NCI-H1930 (cell line): ENCODE data around the gene SEPTIN2.
"Not testable (repeated sequence)": the region's sequence is repeated elsewhere in the genome, so short reads cannot be mapped to it uniquely, and the experiment has no call there.

ENCODE experiments used
- DNase-seq, 2 experiments: peaks; one replicate each; lab custom pipeline; 2025; lab: John Stamatoyannopoulos, UW

Gene SEPTIN2

GRCh38 chr2:241288324-241288888 lies 27.3 kb upstream of the SEPTIN2 start:
- no peak for DNase-seq

DNA sequence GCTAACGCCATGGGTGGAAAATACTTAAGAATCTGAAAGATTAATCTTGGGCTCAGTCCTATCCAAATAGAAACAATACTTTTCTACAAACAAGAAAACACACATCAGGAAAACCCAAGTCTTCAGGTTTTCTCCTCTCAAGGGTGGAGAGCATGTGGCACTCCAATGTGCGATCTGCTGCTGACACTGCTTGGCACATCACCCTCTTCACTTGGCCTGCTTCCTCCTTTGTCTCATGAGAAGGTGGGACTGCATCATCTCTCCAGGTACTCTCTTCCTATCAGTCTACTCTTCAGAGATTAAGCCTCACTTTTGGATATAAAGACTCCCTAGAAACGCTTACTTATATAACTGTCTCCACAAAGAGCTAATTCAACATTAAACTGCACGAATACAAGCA lies 26.7 kb upstream of the SEPTIN2 start:
- DNase-seq, result no peak

- DNase-seq, result no peak
These were observed 26.1 kb upstream of the SEPTIN2 start for GRCh38 chr2:241289597-241289996.

GRCh38 chr2:241291153-241291552 lies 24.6 kb upstream of the SEPTIN2 start:
- no peak for DNase-seq

GRCh38 chr2:241291977-241292376 lies 23.7 kb upstream of the SEPTIN2 start:
- no peak for DNase-seq

GRCh38 chr2:241293378-241293797 lies 22.3 kb upstream of the SEPTIN2 start:
- not testable (repeated sequence) for DNase-seq

- no peak for DNase-seq
These were observed 20.2 kb upstream of the SEPTIN2 start for GRCh38 chr2:241295326-241296095.

DNA sequence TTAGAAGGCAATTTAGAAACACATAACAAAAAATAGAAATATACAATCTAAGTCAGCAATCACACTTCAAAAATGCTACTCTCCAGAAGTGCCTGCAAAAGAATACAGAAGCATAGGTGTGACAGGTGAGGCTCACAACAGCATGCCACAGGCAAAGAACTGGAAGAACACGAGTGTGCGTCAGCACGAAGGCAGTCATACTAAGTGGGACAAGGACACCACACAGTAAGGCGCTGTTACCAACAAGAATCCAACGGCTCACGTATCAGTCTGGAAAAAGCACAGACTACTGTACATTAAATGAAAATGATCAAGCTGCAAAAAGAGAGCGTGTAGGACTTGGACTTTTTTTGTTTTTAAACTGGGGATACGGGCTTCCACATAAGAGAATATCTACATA lies 19.0 kb upstream of the SEPTIN2 start:
- no peak for DNase-seq

- no peak for DNase-seq
These were observed 17.1 kb upstream of the SEPTIN2 start for GRCh38 chr2:241298673-241299072.

DNA sequence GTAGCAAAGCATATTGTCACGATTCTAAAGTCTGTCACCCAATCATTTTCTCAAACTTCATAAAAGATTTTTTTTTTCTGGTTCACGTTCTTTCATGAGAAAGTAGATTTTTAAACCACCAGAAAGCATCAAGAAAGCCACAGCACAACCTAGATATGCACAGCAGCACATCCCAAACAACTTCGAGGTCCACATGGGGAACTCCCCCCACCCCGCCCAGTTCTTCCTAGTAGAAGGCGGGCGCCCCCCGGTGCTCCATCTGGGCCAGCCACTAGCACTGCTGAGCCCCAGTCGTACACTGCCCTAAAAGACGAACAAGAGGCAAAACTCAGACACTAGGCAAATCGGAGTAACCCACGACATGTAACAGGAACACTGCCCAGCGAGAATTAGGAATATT lies 15.7 kb upstream of the SEPTIN2 start:
- no peak for DNase-seq

- no peak for DNase-seq
These were observed 13.6 kb upstream of the SEPTIN2 start for GRCh38 chr2:241302083-241302482.

- DNase-seq, result no peak
These were observed 12.7 kb upstream of the SEPTIN2 start for GRCh38 chr2:241302759-241303651.

DNA sequence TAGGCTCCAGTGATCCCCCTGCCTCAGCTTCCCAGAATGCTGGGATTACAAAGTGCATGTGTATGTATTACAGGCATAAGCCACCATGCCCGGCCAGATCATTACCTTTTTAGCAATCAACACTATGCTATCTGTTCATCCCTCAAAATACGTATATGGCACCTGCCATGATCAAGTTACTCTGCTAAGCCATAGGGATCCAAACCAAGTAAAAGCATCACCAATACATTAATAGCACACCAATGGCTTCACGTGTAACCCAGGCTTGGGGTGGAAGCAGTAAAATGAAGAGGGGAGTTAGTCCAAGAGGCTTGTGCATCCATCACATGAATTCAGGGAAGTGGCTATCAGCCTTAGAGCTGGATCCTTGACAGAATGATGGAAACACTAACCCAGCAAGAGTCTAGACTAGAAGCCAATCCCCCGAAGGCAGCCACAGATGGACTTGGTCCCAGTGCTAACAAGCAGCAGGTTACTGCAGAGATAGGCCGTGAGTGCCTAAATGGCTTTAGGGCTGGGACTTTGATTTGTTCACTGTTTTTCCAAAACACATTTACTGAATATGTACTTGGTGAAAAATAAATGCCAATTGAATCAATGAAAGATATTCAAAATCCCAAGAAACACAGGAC lies 11.6 kb upstream of the SEPTIN2 start:
- DNase-seq, result no peak

DNA sequence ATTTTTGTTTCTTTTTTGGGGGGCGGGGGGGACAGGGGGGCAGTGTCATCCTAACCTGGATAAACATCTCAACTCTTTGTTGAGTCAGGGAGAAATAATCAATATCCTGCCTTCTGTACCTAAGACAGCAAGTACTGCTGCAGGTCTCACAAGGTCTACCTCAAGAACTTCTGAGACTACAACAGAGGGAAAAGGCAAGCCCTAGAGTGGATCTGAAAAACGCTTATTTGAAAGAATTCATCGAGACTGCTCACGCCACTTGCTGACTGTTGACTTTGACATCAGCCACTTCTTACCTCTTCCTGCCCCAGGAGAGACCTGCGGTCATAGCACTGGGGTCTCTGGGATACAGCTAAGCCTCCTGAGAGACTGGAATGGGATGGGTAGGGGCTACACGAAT lies 8.7 kb upstream of the SEPTIN2 start:
- DNase-seq, result no peak

DNA sequence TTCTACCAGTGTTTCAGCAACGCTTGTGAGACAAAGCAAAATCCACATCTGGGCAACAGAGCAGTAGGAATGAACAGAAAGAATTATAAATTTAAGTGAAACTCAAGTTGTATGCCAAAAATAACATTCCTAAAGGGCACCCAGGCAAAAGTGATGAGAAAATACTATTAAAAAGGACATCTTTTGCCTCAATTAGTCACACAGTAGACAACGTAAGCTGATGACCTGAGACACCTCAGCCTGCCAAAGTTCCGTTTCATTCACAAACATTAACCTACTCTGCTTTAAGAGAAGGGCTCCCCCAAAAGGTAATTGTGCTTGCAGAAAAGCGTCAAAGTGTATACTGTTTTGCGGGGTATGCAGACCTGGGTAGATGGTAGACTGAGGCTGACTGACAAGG lies 7.5 kb upstream of the SEPTIN2 start:
- DNase-seq, result no peak

GRCh38 chr2:241308832-241309500 lies 6.8 kb upstream of the SEPTIN2 start:
- no peak for DNase-seq

GRCh38 chr2:241309684-241310117 lies 6.0 kb upstream of the SEPTIN2 start:
- no peak for DNase-seq

DNA sequence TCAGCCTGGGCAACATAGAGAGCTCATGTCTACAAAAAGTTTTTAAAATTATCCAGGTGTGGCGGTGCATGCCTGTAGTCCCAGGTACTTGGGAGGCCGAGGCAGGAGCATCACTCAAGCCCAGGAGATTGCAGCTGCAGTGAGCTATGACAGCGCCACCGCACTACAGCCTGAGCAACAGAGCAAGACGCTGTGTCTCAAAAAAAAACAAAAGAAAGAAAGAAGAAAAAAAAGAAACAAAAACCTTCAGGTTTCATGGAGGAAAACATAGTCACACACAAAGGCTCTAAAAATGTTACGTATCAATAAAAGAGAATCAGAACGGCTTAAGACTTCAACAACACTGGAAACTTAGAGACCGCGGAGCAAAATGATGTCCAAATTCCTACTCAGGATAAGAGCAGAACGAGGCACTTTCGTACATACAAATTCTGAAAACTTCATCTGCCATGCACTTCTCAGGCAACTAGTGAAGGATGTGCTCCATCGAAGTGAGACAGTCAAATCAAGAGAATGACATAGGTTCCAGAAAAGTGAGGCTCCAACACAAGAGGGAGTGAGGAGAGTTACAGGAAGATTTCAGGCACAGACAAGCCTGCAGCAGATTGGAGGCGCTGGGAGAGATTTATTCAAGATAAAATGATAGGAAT lies 4.7 kb upstream of the SEPTIN2 start:
- DNase-seq, result no peak

DNA sequence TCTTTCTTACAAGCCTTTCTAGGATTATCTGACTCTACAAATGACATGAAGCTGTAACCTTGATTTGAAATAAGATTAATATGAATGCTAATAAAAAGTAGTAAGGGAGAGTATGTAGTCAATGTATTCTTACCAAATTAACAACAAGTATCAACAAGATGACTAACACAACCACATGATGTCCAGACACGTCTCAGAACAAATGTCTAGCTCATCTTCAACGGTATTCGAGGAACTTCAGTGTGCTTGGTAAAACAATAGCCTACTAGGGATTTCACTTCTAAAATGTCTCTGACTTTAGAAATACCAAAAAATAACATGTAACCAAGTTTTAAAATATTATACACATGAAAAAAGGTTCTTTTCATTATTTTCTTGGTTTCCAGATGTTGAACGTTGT lies 3.6 kb upstream of the SEPTIN2 start:
- DNase-seq, result no peak

DNA sequence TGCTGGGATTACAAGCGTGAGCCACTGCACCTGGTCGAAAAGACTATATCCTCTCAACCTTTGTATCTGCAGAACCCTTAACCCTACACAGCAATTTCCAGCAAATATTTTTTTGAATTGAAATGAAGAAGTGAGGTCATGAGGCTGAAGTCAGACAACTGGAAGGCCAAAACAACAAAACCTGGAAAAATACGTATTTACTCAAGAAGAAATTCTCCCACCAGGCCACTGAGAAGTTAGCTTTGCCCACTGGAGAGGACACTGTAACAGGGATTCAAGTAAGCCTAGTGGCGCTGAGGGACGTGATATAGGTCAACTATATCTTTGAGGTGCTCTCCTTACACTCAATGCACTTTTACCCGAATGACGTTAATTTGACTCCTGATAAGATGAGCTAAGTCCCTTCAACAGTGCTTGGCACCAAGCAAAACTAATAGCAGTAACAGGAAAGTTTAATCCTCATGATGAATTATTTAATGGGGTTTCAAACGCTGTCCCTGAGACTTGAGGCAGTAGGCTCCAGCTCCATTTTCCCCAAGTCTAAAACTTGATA lies 2.1 kb upstream of the SEPTIN2 start:
- no peak for DNase-seq
